Ascending aorta (tissue), 2 donors: ENCODE data around the gene PPP1R3C. TPM values are rescaled to one million over a fixed set of nuclear protein-coding genes. Genes with fewer than 3 reads are reported as not detected.

Experiments used
- DNase-seq, 2 donors: peaks; one replicate each; pipeline ENCODE4 v3.0.0-alpha.2; 2019; ENCODE audit warnings: low spot score in 2 of 2
- H3K27ac ChIP-seq, 2 donors: fragments of 200-600 bp; sonication (generic); one replicate each; pipeline ENCODE4 v1.5.1; 2016 to 2017; ENCODE audit warnings: mild to moderate bottlenecking in 1 of 2
- H3K27me3 ChIP-seq: fragments of 200-600 bp; sonication (generic); one replicate; pipeline ENCODE4 v1.5.1; 2017
- H3K36me3 ChIP-seq, 2 donors: fragments of 200-600 bp; sonication (generic); one replicate each; pipeline ENCODE4 v1.5.1; 2016
- H3K4me1 ChIP-seq, 2 donors: fragments of 200-600 bp; sonication (generic); one replicate each; pipeline ENCODE4 v1.5.1; 2016 to 2017; ENCODE audit warnings: mild to moderate bottlenecking in 1 of 2
- H3K4me3 ChIP-seq, 2 donors: fragments of 200-600 bp; sonication (generic); one replicate each; pipeline ENCODE4 v1.5.1; 2016 to 2017; ENCODE audit warnings: mild to moderate bottlenecking in 1 of 2
- H3K9me3 ChIP-seq, 2 donors: fragments of 200-600 bp; sonication (generic); one replicate each; pipeline ENCODE4 v1.5.1; 2016
- intact Hi-C: fragments of 100-400 bp; cut with DNase I; formaldehyde crosslinking; loops from one replicate; pipeline ENCODE4 v1.15.1; 2023
- total RNA-seq: library from RNA; depleted of rRNA; stranded (reverse); fragments of >200 nt; gene quantifications from one replicate; pipeline ENCODE4 v1.1.0, GENCODE V29; 2016
- TF ChIP-seq, protein P1 (sequence below), 3 experiments: fragments of 200-600 bp in 2 of 3; fragments of 450-650 bp in 1 of 3; sonication (generic) in 2 of 3; IDR thresholded peaks; one replicate each; pipeline ENCODE4 v1.5.1; 2016 to 2019; ENCODE audit warnings: antibody characterized with exemption in 3 of 3, mild to moderate bottlenecking in 1 of 3, moderate library complexity in 1 of 3

PPP1R3C gene
- total RNA-seq = 2.0 TPM

DNA sequence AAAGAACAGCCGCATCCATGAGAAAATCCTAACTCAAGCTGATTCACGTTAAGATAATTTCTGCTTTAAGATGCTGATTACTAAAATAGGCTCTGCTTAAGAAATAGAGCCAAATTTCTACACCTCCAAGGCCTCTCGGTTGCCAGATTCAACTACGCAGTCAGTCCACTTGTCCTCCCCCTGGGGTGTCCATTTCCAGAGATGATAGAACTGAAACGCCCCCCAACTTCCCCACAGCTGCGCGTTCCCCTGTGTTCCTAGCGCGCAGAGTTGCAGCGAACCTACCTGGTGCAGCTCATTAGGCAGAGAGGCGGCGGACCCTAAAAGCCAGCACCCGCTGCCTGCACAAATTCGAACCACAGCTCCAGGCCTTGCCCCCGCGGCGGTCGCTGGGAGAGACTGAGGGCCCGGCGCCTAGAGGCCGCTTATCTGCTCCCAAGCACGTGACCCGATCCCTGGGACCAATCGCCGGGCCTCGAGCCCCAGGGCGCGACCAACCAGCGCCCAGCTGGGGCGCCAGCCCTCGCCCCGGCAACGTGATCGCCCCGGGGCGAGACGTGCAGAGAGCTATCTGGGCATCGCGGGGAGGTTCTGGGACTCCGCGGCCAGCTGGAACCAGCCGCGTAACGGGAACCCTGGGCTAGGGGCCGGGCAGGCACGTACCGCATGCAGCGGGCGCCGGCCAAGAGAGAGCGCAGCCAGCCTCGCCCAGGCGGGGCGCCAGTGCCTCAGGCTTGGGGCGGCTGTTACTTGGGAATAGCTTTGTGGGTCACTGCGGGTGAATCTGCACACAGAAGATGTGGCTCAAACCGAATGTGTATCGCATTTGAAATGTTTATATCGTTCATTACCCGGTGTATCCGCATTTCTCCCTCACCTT is at the start of gene PPP1R3C:
PPP1R3C (minus strand) TSS at position 401 of the 880 bp plus-strand sequence; CDS start at position 299, 102 bp downstream.
- Histone ChIP-seq H3K27ac (peak within 1 kb of the TSS; percentile 76 to 82), H3K9me3 (no peaks in the 10 kb centered on the region), H3K4me3 (peak within 1 kb of the TSS; percentile 76 to 84), H3K36me3 (peaks cover 24 to 26% of the 10 kb centered on the region in 2 donors), H3K4me1 (peaks cover 0 to 7% of the 10 kb centered on the region in 2 donors), H3K27me3 (no peaks in the 10 kb centered on the region)
- DNase-seq = peak; percentile 86 to 95
- intact Hi-C loops = loop anchor here (1.0 to 5.0 kb wide), 5 partner anchors 20 to 289 kb away; partner anchors contain the start of genes BTAF1 and TNKS2
- TF ChIP-seq, protein P1, sequence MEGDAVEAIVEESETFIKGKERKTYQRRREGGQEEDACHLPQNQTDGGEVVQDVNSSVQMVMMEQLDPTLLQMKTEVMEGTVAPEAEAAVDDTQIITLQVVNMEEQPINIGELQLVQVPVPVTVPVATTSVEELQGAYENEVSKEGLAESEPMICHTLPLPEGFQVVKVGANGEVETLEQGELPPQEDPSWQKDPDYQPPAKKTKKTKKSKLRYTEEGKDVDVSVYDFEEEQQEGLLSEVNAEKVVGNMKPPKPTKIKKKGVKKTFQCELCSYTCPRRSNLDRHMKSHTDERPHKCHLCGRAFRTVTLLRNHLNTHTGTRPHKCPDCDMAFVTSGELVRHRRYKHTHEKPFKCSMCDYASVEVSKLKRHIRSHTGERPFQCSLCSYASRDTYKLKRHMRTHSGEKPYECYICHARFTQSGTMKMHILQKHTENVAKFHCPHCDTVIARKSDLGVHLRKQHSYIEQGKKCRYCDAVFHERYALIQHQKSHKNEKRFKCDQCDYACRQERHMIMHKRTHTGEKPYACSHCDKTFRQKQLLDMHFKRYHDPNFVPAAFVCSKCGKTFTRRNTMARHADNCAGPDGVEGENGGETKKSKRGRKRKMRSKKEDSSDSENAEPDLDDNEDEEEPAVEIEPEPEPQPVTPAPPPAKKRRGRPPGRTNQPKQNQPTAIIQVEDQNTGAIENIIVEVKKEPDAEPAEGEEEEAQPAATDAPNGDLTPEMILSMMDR (IDR thresholded peaks at IDR 0.05) = peak; percentile 17 to 33 (median 31)

DNA sequence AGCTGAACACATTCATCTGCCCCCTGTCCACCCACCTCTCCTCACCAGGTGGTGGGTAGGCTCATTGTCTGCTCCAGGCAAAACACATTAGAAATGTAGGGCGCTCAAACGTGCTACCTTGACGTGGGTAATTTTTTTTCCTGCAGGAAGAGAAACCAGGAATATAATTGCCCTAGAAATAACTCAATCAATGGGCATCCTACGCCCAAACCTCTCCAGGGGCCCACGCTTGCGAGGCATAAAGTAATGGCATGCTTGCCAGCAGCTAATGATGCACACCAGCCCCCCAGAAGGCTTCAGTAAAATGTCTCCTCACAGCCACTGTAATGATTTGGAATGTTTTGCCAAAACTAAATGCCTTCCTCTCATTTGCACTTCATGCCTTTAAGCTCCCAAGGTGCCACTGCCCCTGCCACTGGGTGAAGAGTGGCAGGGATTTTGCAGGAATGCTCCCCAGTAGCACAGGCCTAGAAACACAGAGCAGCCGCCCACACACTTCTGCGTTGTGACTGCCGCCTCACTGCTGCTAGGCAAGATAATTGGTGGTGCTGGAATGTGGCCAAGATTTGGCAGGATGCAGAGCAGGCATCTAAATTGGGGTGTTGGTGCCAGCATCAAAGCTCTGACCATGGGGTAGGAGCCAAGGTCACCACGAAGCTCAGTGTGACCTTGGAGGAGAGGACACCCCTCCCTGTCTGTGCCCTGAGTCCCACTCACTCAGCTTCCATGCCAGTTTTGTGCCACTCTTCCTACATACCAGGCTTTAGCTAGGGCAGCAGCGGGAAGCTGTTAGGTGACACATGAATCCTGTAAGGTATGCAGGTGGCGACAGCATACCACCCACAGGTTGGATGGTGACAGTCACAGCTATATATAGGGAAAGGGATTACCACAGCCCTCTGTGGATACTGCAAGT is 48.7 kb upstream of the PPP1R3C start:
- intact Hi-C loops = no loop called here
- Histone ChIP-seq H3K27me3 (no peaks in the 10 kb centered on the region), H3K27ac (no peak overlapping the region), H3K36me3 (no peaks in the 10 kb centered on the region), H3K9me3 (no peaks in the 10 kb centered on the region), H3K4me1 (no peaks in the 10 kb centered on the region), H3K4me3 (no peak overlapping the region)
- no peak for DNase-seq
- TF ChIP-seq, protein P1 (IDR thresholded peaks at IDR 0.05) = no peak

DNA sequence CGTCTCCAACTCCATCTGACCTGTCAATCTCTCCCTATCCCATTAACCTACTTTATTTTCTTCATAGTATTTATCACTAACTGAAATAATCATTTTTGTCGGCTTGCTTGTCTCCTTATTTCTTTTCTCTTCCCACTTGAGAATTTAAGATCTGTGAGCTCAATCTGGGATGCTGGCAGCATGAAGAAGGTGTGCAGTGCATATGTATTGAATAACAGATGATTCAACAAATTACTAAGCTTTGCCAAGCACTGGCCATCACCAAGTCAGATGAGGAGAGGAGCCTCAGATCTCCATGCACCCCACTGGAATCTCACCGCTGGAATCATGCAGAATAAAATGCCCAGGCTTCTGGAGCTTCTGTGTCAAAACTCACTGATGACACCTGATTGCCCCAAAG is 47.6 kb upstream of the PPP1R3C start:
- Histone ChIP-seq H3K27ac (no peak overlapping the region), H3K4me1 (no peaks in the 10 kb centered on the region), H3K4me3 (no peak overlapping the region), H3K36me3 (no peaks in the 10 kb centered on the region), H3K9me3 (no peaks in the 10 kb centered on the region), H3K27me3 (no peaks in the 10 kb centered on the region)
- TF ChIP-seq, protein P1 (IDR thresholded peaks at IDR 0.05) = no peak
- intact Hi-C loops = no loop called here
- no peak for DNase-seq

DNA sequence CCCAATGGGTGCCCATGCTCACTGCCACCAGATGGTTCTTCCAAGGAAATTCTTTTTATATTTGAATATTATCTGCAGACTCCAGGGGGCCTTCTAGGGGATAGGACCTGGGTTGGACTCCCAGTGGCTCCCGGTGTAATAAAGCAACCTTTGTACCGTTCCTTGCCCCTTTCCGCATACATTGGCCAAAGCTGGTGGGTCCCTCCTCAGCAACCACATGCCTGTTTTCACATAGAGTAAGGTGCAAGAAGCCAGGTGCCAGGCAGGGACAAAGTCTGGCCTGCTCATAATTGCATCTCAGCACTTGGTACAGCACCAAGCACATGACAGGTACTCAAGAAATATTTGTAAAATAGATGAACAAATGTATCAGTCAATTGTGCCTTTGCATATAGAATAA is 46.4 kb upstream of the PPP1R3C start:
- H3K9me3 ChIP-seq = no peaks in the 10 kb centered on the region
- no peaks in the 10 kb centered on the region for H3K4me1 ChIP-seq
- no peak for DNase-seq
- H3K4me3 ChIP-seq = no peak overlapping the region
- intact Hi-C loops = no loop called here
- H3K27me3 ChIP-seq = no peaks in the 10 kb centered on the region
- TF ChIP-seq, protein P1 (IDR thresholded peaks at IDR 0.05) = no peak
- H3K27ac ChIP-seq = no peak overlapping the region
- H3K36me3 ChIP-seq = no peaks in the 10 kb centered on the region

DNA sequence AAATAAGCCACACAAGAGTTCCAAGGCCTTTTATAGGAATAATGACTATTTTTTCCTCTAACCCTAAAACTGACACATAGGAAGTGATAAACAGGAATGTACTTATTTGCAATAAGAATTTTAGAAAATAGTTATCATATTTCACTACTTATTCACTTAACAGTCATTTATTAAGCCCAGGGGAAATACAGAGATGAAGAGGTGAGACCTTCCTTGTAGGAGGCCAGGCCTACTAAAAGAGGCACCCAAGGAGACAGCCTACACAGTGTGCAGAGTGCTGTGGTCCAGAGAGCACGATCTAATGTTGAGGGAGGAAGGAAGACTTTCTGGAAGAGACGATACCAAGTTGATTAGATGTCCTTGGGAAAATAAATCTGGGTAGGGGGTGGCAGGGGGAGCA is 45.0 kb upstream of the PPP1R3C start:
- H3K27ac ChIP-seq = no peak overlapping the region
- H3K36me3 ChIP-seq = no peaks in the 10 kb centered on the region
- TF ChIP-seq, protein P1 (IDR thresholded peaks at IDR 0.05) = no peak
- intact Hi-C loops = no loop called here
- no peaks in the 10 kb centered on the region for H3K9me3 ChIP-seq
- no peak for DNase-seq
- no peaks in the 10 kb centered on the region for H3K4me1 ChIP-seq
- H3K27me3 ChIP-seq = no peaks in the 10 kb centered on the region
- no peak overlapping the region for H3K4me3 ChIP-seq
